Measurements from ENCODE around the gene POMT1.

POMT1 gene

GRCh38 chr9:131557855-131558548 lies 55.3 kb downstream of the POMT1 start:
- TF ChIP-seq CTCF (IDR thresholded peaks at IDR 0.05): no peak
- Histone ChIP-seq H3K27ac (no peak overlapping the region), H2AFZ (no peak overlapping the region), H3K4me2 (ENCODE audit: low read length) (no peak overlapping the region), H3K9me3 (ENCODE audit: control insufficient read depth, low read length) (peaks cover 4% of the 10 kb centered on the region), H3K9ac (no peak overlapping the region), H3K79me2 (no peaks in the 10 kb centered on the region), H3K36me3 (ENCODE audit: control insufficient read depth, insufficient read depth, low read length) (no peaks in the 10 kb centered on the region), H3K4me1 (no peaks in the 10 kb centered on the region), H3K4me3 (ENCODE audit: low read depth, low read length) (no peak overlapping the region), H3K27me3 (ENCODE audit: control insufficient read depth, insufficient read depth, low read length) (no peaks in the 10 kb centered on the region)

- Histone ChIP-seq H3K4me2 (ENCODE audit: low read length) (no peak overlapping the region), H3K79me2 (no peaks in the 10 kb centered on the region), H3K4me1 (no peaks in the 10 kb centered on the region), H3K9me3 (ENCODE audit: control insufficient read depth, low read length) (peaks cover 4% of the 10 kb centered on the region), H3K4me3 (ENCODE audit: low read depth, low read length) (no peak overlapping the region), H3K27ac (no peak overlapping the region), H3K36me3 (ENCODE audit: control insufficient read depth, insufficient read depth, low read length) (no peaks in the 10 kb centered on the region), H3K27me3 (ENCODE audit: control insufficient read depth, insufficient read depth, low read length) (no peaks in the 10 kb centered on the region), H2AFZ (no peak overlapping the region), H3K9ac (no peak overlapping the region)
- no peak for TF ChIP-seq CTCF (IDR thresholded peaks at IDR 0.05)
These were observed 56.8 kb downstream of the POMT1 start for GRCh38 chr9:131559421-131560000.

- no peak overlapping the region for H3K27ac ChIP-seq
- H3K4me3 ChIP-seq (ENCODE audit: low read depth, low read length): no peak overlapping the region
- no peaks in the 10 kb centered on the region for H3K36me3 ChIP-seq (ENCODE audit: control insufficient read depth, insufficient read depth, low read length)
- H3K4me1 ChIP-seq: no peaks in the 10 kb centered on the region
- no peak overlapping the region for H3K9ac ChIP-seq
- H3K27me3 ChIP-seq (ENCODE audit: control insufficient read depth, insufficient read depth, low read length): no peaks in the 10 kb centered on the region
- H3K79me2 ChIP-seq: no peaks in the 10 kb centered on the region
- H3K9me3 ChIP-seq (ENCODE audit: control insufficient read depth, low read length): peaks cover 4% of the 10 kb centered on the region
- no peak overlapping the region for H2AFZ ChIP-seq
- no peak overlapping the region for H3K4me2 ChIP-seq (ENCODE audit: low read length)
- TF ChIP-seq CTCF (IDR thresholded peaks at IDR 0.05): no peak
These were observed 59.6 kb downstream of the POMT1 start for GRCh38 chr9:131562032-131562959.

GRCh38 chr9:131565369-131565768 lies 62.7 kb downstream of the POMT1 start:
- no peak for TF ChIP-seq CTCF (IDR thresholded peaks at IDR 0.05)
- no peaks in the 10 kb centered on the region for H3K36me3 ChIP-seq (ENCODE audit: control insufficient read depth, insufficient read depth, low read length)
- H3K9me3 ChIP-seq (ENCODE audit: control insufficient read depth, low read length): peaks cover 4% of the 10 kb centered on the region
- no peak overlapping the region for H3K4me2 ChIP-seq (ENCODE audit: low read length)
- H3K79me2 ChIP-seq: no peaks in the 10 kb centered on the region
- H3K4me3 ChIP-seq (ENCODE audit: low read depth, low read length): no peak overlapping the region
- H3K4me1 ChIP-seq: no peaks in the 10 kb centered on the region
- no peaks in the 10 kb centered on the region for H3K27me3 ChIP-seq (ENCODE audit: control insufficient read depth, insufficient read depth, low read length)
- H3K27ac ChIP-seq: no peak overlapping the region
- no peak overlapping the region for H2AFZ ChIP-seq
- H3K9ac ChIP-seq: no peak overlapping the region

All from parathyroid adenoma (tissue), 2 donors.